Forelimb muscle (tissue), 1 donor: ENCODE results near the gene THBS4. TPM values are rescaled to one million over a fixed set of nuclear protein-coding genes. Genes with fewer than 3 reads are reported as not detected.

Experiments used
- DNase-seq: peaks from one replicate; pipeline ENCODE4 v3.0.0-alpha.2; 2013; ENCODE audit warnings: low read depth
- polyA plus RNA-seq: library from polyadenylated mRNA; unstranded; fragments of 120-200 nt; gene quantifications from one replicate; pipeline ENCODE4 v1.2.1, GENCODE V29; 2013; ENCODE audit not compliant: insufficient read length

The THBS4 gene
- polyA plus RNA-seq, 1 donor: 198 TPM

DNA sequence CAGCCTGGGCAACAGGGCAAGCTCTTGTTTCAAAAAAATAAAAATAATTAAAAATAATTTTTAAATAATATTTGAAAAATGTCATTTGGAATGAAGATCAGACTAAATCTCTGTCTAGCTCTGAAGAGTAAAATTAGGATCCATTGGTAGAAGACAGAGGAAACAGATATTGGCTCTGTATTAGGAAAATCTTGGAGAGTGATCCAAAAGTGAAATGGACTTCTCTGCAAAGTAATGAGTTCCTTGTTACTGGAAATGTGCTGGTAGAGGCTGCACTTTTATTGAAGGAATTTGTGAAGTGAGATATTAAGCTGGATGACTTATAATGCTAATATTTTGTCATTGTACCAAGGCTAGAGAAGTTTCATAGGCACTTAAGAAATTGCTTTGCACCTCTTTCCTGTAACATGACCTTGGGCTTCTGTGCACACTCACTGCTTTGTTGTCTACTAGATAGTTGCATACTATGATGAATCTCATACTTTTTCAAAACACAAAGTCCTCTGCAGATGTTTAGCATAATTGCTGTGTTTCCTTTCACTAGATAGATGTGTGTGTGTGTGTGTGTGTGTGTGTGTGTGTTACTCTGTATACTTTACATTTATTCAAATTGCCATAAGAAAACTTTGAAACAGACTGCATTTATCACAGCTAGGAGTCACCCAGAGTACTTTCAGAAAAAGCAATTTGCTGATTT is 13.1 kb downstream of the THBS4 start:
- DNase-seq: peak; percentile 14

DNA sequence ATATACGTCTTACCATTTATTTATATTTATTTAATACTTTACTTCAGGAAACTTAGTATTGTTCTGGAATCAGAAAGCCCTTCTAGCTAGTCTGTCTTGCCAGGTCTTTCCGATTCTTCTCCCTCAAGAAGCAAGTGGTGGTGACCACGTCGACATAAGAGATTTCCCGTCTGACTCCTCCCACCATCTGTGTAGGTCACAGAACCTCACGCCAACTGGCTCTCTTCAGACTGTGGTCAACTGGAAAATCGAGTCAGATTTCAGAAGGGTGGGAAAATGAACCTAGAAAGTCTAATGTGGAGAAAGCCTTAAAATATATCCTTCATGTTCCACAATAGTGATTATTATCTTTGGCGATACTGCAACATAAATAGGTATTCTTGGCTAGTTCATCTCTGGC is 17.3 kb downstream of the THBS4 start:
- no peak for DNase-seq

DNA sequence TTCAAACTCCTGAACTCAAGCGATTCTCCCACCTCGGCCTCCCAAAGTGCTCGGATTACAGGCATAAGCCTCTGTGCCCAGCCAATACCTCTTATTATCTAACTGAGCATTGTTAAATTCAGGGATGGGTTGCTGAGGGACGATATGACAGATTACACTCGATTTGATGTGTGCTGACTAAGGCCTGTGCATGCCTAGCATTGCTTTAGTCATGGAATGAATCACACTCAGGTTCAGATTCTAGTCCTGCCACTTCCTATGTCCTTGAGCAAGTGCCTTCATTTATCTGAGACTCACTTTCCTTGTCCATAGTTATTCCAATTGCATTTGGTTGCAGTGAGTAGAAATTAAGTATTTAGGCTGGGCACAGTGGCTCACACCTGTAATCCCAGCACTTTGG is 19.5 kb downstream of the THBS4 start:
- no peak for DNase-seq

DNA sequence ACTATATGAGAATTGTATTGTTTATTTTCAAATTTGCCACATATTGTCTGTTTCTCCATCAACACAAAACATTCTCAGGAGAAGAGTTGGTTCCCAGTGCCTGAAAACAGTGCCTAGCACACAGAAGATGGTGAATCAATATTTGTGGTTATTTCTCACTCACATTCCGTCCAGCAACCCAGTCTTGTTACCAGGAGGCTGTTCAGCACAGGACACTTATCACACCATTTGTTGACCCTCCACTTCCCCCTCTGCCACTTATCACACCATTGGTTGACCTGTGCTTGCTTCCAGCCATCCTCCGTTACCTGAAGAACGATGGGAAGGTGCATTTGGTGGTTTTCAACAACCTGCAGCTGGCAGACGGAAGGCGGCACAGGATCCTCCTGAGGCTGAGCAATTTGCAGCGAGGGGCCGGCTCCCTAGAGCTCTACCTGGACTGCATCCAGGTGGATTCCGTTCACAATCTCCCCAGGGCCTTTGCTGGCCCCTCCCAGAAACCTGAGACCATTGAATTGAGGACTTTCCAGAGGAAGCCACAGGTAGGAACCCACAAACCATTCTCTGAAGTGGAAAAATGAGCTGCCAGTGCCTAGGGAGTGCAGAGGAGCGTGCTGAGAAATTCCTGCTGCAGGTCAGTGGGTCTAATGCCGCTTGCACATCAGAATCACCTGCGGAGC is 20.5 kb downstream of the THBS4 start:
- DNase-seq: no peak

DNA sequence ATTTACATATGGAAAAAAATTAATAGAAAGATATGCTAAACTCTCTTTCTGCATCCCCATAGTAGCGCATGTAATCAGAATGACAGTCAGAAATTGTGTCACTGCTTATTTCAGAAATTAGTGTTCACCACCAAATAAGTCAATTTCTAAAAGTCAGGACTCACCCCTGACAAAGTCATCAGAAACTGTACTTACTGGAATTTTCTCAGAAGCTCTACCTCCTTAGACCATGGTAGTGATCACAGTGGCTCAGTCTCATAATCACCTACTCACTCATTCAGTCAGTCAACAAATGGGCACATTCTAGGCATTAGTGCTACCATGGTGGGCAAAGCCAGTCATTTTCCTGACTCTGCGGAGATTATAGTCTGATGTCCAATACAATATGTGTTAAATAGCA is 22.0 kb downstream of the THBS4 start:
- DNase-seq: no peak

DNA sequence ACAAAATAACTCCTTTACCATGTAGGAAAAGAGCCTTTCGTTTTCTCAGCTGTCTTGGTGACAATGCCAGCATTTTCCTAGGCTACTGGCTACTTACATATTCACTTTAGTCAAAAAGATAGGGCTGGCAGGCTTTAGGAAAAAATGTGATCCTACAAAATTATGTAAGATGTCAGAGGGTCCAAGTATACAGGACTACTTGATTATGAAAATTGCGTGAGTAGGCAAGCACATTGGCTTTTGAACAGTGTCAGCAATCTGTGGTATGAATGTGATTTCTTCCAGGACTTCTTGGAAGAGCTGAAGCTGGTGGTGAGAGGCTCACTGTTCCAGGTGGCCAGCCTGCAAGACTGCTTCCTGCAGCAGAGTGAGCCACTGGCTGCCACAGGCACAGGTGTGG is 22.8 kb downstream of the THBS4 start:
- DNase-seq: no peak

DNA sequence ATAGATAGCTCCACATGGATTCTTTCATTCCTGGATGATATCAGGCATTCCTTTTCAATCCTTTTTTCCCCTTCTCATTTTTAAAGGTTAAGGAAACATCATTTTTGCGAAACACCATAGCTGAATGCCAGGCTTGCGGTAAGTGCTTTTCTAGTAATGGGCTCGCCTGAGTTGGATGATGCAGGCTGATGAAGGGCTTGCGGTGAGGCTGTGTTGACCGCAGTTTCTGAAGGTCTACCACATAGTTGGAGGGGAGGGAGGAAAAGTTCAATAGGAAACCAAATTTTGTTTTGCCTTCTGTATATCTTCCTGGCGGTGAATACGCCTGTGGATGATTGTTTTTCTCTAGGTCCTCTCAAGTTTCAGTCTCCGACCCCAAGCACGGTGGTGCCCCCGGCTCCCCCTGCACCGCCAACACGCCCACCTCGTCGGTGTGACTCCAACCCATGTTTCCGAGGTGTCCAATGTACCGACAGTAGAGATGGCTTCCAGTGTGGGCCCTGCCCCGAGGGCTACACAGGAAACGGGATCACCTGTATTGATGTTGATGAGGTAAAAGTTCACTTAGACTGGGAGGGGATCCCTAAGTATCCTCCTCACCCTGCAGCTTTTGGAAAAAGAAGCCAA is 24.3 kb downstream of the THBS4 start:
- no peak for DNase-seq

DNA sequence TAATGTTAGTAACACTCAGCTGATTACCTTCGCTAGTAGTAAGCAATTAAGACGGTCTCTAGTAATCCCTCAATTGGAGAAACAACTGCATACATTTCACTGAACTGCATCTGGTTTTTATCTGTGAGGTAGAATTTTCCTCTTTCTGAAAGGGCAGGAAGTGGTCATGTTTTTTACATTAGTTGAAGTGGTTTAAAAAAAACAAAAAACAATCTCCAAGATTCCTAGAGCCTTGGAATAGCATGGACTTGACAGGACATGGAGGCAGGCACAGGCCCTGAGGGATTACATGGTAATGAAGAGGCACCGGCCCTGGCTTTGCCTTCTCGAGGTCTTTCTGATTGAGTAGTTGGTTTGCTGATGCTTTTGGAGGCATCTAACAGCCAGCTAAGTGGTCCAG is 25.8 kb downstream of the THBS4 start:
- no peak for DNase-seq

DNA sequence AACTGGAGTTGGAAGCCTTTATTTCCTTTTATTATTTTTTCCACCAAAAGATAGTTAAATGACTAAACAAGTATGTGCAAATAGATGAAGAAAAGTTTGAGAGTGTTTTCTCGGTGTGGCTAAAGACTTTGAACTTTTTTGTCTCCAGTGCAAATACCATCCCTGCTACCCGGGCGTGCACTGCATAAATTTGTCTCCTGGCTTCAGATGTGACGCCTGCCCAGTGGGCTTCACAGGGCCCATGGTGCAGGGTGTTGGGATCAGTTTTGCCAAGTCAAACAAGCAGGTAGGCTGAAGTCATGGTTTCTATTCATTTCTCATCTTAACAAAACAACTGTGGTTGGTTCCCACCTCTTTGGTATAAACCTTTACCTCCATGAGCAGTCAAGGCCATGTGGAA is 26.4 kb downstream of the THBS4 start:
- no peak for DNase-seq

DNA sequence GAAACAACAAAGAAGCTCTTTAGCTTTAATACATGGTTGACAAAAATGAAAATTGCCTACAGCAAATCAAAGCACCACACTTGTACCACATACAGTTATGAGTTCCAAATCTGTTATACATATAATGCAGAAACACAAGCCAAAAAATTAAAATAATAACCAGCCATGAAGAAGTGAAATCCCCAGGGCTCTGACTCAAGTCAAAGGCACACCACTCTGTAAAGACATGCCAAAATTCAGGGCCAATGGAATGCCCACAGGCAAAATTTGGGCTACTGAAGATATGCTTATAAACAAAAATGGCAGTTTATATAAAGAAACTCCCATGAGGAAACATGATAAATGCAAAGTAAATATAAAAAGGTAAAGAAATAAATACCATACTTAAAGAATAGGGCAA is 29.0 kb downstream of the THBS4 start:
- DNase-seq: no peak

DNA sequence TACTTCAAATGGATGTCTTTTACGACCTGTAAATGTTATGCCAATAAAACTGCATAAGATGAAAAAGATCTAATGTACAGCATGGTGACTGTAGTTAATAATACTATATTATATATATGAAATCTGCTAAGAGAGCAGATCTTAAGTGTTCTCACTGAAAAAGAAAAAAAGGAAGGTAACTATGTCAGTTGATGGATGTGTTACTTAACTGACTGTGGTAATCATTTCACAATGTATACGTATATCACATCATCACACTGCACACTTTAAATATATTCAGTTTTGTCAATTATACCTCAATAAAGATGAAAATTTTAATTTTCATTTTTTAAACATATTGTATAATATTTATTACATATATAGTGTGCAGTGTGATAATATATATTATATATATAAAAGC is 31.9 kb downstream of the THBS4 start:
- no peak for DNase-seq

DNA sequence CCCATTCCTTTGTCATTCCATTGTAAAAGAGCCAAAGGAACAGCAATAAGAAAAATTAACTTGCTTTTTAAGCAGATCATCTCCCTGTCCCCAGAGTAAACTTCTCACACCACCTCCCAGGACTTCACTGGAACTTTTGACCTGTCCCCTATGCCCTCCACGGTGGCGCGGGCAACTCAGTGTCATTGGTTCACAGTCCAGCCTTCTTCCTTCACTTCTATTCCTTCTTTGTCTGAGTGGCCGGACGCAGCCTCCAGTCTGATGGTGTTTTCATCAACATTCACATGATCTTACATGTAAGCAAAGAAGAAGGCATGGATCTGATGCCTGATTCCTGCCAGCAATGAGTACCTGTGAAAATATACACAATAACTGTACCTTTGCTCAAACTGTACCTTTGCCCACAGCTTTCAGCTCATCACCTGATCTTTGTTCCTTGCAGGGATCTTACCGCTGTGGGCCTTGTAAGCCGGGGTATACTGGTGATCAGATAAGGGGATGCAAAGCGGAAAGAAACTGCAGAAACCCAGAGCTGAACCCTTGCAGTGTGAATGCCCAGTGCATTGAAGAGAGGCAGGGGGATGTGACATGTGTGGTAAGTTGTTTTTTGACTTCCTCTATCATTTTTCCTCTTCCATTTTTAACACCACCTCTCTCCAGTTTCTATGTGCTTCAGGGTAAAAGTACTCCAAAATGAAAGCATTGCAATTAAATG is 32.5 kb downstream of the THBS4 start:
- no peak for DNase-seq

DNA sequence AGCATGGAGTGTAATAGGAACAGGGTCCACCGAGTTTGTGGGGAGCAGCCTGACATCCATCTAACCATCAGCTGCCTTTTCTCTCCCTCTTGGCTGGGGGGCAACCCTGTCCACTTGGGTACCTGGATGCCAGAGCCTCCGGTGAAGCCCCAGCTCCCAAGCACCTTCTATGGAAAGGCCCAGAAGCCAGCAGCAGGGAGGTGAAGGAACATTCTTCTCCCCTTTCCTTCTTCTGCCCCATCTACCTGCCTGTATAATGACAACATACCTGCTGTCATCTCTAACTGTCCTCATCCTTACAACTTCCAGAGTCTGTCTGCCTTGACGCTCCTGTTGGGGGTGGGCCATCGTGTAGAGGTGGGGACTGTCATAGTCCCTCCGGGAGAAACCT is 33.1 kb downstream of the THBS4 start:
- no peak for DNase-seq

DNA sequence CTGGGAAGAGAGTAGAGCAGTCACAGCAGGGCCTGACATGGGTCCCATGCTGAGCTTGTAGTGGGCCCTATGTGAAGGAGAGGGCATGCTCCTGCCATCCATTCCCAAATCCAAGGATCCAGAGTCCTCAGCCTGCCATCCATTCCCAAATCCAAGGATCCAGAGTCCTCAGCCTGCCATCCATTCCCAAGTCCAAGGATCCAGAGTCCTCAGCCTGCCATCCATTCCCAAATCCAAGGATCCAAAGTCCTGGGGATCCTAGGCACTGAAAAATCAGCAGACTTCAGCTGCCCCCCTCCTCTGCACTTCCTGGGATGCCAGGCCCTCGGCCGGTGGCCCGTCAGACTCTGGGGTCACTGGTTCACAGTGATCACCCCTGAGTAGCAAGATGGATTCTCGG is 33.6 kb downstream of the THBS4 start:
- no peak for DNase-seq

DNA sequence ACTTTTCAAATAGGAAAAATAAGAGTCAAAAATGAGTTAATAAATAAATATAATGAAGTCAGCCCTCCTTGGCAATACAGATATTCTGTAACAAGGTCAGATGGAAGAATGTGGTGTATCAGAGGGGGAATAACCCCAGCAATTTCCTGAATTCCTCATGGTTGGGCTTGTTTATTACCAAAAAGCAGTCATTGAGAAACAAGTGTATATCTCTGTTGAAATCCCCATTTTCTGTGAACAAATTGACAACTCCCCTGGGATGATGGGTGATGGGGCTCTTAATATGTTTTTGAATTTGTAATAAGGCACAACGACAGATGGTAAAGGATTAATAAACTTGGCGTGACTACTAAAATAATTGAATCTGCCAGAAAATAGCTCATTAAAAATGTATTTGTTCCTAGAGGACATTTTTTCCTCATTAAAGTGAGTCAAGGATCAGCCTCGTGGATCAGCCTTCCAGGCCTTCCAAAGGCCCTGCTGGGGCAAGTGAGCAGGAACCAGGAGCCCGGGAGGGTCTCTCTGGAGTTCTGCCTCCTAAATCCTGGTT is 34.2 kb downstream of the THBS4 start:
- DNase-seq: no peak

DNA sequence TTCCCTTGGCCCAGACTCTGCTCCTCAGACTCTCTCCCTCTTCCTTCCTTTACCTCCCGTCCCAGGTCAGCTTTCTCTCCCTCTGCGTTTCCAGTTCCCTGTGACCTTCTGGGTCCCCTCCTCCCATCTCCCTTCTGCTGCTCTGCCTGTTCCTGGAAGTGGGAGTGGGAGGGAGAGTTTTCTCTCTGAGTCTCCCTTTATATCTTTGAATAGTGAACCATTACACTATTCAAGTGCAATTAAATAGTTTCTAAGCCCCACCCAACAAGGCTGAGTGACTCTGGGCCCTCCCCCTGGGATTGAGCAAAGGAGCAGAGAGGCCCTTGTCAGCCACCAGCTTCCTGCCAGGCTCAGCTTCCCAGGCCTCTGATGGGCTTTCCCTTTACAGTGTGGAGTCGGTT is 34.8 kb downstream of the THBS4 start:
- DNase-seq: no peak

DNA sequence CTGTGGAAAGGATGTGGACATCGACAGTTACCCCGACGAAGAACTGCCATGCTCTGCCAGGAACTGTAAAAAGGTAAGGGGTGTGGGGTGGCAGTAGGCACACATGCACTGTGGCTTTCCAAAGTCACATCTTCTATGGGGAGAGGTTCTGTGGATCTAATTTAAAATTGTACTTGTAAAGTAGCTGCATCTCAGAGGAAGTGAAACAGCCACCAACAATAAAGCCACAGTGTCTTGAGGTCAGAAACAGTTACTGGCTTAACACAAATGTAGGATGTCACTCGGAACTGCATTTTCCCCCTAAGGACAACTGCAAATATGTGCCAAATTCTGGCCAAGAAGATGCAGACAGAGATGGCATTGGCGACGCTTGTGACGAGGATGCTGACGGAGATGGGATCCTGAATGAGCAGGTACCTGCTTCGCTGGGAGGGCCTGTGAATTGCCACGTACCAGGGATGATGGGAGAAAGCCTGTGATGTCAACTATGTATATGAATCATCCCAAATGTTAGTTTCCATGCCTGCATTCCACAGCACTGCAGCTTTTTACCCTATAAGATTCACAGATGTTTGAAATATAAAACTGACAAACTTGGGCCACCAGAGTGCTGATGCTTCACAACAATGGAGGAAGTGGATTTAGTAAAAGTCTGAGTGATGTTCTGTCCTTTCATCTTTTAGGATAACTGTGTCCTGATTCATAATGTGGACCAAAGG is 35.3 kb downstream of the THBS4 start:
- no peak for DNase-seq

DNA sequence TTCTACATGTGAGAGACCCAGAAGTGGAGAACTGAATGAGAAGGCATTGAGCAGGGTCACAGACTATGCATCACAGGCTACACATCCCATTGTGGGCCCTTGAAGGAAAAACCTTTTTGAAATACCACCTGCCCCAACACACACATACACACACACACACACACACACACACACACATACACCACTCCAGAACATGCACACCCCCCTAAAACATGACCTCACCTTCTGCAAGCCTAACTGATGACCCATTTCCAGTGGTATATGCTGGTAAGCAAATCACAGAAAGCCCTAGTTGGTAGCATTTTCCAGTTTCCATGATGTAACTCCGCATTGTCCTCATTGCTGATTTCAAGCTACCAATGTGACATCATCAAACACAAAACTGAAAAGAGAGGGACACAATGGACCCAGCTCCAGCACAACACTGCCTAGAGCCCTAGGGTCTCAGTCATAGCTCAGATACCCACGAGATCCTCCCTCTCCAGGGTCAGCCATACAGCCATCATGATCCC is 36.4 kb downstream of the THBS4 start:
- DNase-seq: no peak

DNA sequence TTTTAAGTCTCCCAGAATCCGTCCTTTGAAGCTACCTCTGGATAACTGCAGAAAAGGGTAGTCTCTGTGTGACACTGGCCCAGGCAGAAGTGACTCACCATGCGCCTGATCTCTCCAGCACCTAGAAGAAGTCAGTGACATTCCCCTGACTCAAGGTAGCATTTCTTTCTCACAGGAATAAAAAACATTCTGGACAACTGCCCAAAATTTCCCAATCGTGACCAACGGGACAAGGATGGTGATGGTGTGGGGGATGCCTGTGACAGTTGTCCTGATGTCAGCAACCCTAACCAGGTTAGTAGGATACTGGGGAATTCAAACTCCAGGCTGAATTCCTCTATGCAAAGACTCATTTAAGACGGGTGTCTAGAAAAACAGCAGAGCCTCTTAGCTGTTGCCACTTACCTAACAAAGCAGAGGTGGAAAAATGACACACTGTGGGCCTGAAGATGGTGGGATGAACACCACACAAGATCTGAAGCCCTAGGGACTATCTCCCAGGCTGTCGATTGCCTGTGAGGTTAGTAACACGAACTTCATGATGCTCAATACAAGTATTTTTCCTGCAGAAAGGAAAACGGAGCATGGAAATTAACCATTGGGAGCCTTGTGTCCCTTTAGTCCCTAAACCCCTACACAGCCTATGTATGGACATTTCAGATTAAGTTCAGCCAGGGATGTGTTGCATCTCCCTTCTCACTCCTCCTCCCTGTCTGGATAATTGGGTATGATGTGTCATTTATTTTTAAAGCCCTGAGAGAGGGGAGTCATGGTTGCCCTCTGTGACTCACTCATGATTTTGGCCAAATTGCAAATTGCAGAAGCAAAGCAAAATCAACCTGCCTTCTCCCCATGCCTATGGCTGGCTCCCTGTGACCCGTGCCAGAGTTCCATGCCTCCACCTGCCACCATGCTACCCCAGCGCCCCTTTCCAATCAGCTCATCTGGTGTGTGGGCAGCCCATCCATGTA is 37.2 kb downstream of the THBS4 start:
- no peak for DNase-seq
